H1 (cell line): ENCODE results near the gene GNG12. TPM values are rescaled to one million over a fixed set of nuclear protein-coding genes. Genes with fewer than 3 reads are reported as not detected.

ENCODE experiments used
- CTCF ChIA-PET: fragments of 300-600 bp; sonication (Branson Sonifier 250); formaldehyde crosslinking; loops from one replicate; lab custom pipeline; 2021; ENCODE audit not compliant: partially characterized antibody; lab: Charles Lee
- POLR2A ChIA-PET: fragments of 300-600 bp; sonication (Branson Sonifier 250); formaldehyde crosslinking; loops from one replicate; lab custom pipeline; 2021; ENCODE audit warnings: inconsistent platforms; ENCODE audit not compliant: partially characterized antibody; lab: Charles Lee
- DNase-seq, 2 experiments: peaks; one replicate each; pipeline versions ENCODE4 v3.0.0 to v3.0.0-alpha.2; 2010 to 2022; ENCODE audit warnings: low spot score in 2 of 2, low read depth in 1 of 2, mixed read lengths in 1 of 2
- FAIRE-seq: peaks from 2 replicates; lab custom pipeline; 2011; peaks lifted over from hg19 to GRCh38; lab: Jason Lieb, UNC
- H2AFZ ChIP-seq: 2 replicates; pipeline ENCODE4 v1.8.1; 2012; ENCODE audit warnings: low read length, inconsistent platforms
- H2AK5ac ChIP-seq: 2 replicates; pipeline ENCODE4 v1.6.1; 2013; ENCODE audit warnings: low read depth, low read length
- H2BK120ac ChIP-seq: replicated peaks from 2 replicates; pipeline ENCODE3; 2013; ENCODE audit warnings: low read depth, low read length, inconsistent platforms
- H2BK12ac ChIP-seq: 2 replicates; pipeline ENCODE4 v1.6.1; 2013; ENCODE audit warnings: low read depth, low read length
- H2BK15ac ChIP-seq: 2 replicates; pipeline ENCODE4 v1.6.1; 2013; ENCODE audit warnings: low read length
- H2BK20ac ChIP-seq: 2 replicates; pipeline ENCODE4 v1.6.1; 2013; ENCODE audit warnings: low read length
- H2BK5ac ChIP-seq: 2 replicates; pipeline ENCODE4 v1.6.1; 2013; ENCODE audit warnings: low read depth, low read length
- H3K14ac ChIP-seq: 2 replicates; pipeline ENCODE4 v1.6.1; 2013; ENCODE audit warnings: inconsistent platforms; ENCODE audit not compliant: insufficient read length
- H3K18ac ChIP-seq: 2 replicates; pipeline ENCODE4 v1.6.1; 2013; ENCODE audit warnings: low read length; ENCODE audit errors: extremely low read depth
- H3K23ac ChIP-seq: 2 replicates; pipeline ENCODE4 v1.6.1; 2013; ENCODE audit warnings: inconsistent platforms; ENCODE audit not compliant: insufficient read length
- H3K23me2 ChIP-seq: 2 replicates; pipeline ENCODE4 v1.6.1; 2013; ENCODE audit warnings: low read depth, low read length
- H3K27ac ChIP-seq: 2 replicates; pipeline ENCODE4 v1.6.1; 2011; ENCODE audit warnings: low read depth, low read length, inconsistent platforms
- H3K27me3 ChIP-seq, 4 experiments: replicated peaks in 1 of 4; 1 replicate in 1 of 4; 2 replicates in 3 of 4; pipeline versions ENCODE4 v1.6.1 to v1.8.1; 2011 to 2013; ENCODE audit warnings: low read length in 3 of 4, mild to moderate bottlenecking in 3 of 4, inconsistent platforms in 2 of 4, mixed read lengths in 2 of 4, moderate library complexity in 1 of 4; ENCODE audit not compliant: control insufficient read depth in 3 of 4, insufficient read depth in 3 of 4; ENCODE audit errors: extremely low read depth in 1 of 4
- H3K36me3 ChIP-seq, 4 experiments: 2 replicates each; pipeline versions ENCODE4 v1.6.1 to v1.8.1; 2011 to 2013; ENCODE audit warnings: mild to moderate bottlenecking in 4 of 4, low read length in 3 of 4, moderate library complexity in 2 of 4, control low read depth in 1 of 4, inconsistent platforms in 1 of 4; ENCODE audit not compliant: insufficient read depth in 4 of 4, control insufficient read depth in 2 of 4
- H3K4ac ChIP-seq: replicated peaks from 2 replicates; pipeline ENCODE3; 2013; ENCODE audit warnings: low read length, low read depth, mixed read lengths, inconsistent platforms; ENCODE audit not compliant: insufficient read length
- H3K4me1 ChIP-seq, 4 experiments: replicated peaks in 1 of 4; 1 replicate in 1 of 4; 2 replicates in 3 of 4; pipeline versions ENCODE4 v1.6.1 to v1.8.1; 2011 to 2013; ENCODE audit warnings: low read length in 3 of 4, inconsistent platforms in 2 of 4, mixed read lengths in 1 of 4; ENCODE audit not compliant: insufficient read depth in 4 of 4, control insufficient read depth in 3 of 4
- H3K4me2 ChIP-seq, 2 experiments: 2 replicates each; pipeline versions ENCODE4 v1.6.1 to v1.8.1; 2011 to 2013; ENCODE audit warnings: low read depth in 2 of 2, low read length in 2 of 2, control low read depth in 1 of 2, inconsistent platforms in 1 of 2, mild to moderate bottlenecking in 1 of 2; ENCODE audit not compliant: insufficient read depth in 1 of 2
- H3K4me3 ChIP-seq, 4 experiments: fragments of 200-600, 300-600 bp in 1 of 4; sonication (generic), shearing (Covaris generic), sonication (Bioruptor Twin) in 1 of 4; 2 replicates each; pipeline versions ENCODE4 v1.5.1 to v1.8.1; 2011 to 2016; ENCODE audit warnings: low read length in 4 of 4, low read depth in 3 of 4, control low read depth in 2 of 4, inconsistent platforms in 2 of 4, mild to moderate bottlenecking in 2 of 4, mixed read lengths in 1 of 4, moderate library complexity in 1 of 4; ENCODE audit not compliant: insufficient read depth in 2 of 4; ENCODE audit errors: extremely low read depth in 1 of 4
- H3K56ac ChIP-seq: replicated peaks from 2 replicates; pipeline ENCODE3; 2013; ENCODE audit warnings: low read depth, mild to moderate bottlenecking, mixed read lengths, low read length, inconsistent platforms; ENCODE audit not compliant: insufficient read length
- H3K79me1 ChIP-seq: 2 replicates; pipeline ENCODE4 v1.6.1; 2013; ENCODE audit warnings: low read depth, low read length, control low read depth
- H3K79me2 ChIP-seq, 2 experiments: 2 replicates each; pipeline versions ENCODE4 v1.6.1 to v1.8.1; 2012 to 2013; ENCODE audit warnings: low read length in 2 of 2, mild to moderate bottlenecking in 2 of 2, inconsistent platforms in 1 of 2; ENCODE audit not compliant: insufficient read depth in 2 of 2, control insufficient read depth in 1 of 2
- H3K9ac ChIP-seq, 4 experiments: replicated peaks in 1 of 4; 1 replicate in 1 of 4; 2 replicates in 3 of 4; pipeline versions ENCODE4 v1.6.1 to v1.8.1; 2011 to 2013; ENCODE audit warnings: low read depth in 3 of 4, low read length in 3 of 4, control low read depth in 2 of 4, mild to moderate bottlenecking in 2 of 4, moderate library complexity in 2 of 4, inconsistent platforms in 1 of 4; ENCODE audit errors: extremely low read depth in 1 of 4
- H3K9me3 ChIP-seq, 2 experiments: 2 replicates each; pipeline versions ENCODE4 v1.6.1 to v1.8.1; 2012 to 2013; ENCODE audit warnings: mild to moderate bottlenecking in 2 of 2, moderate library complexity in 2 of 2, control low read depth in 1 of 2, inconsistent platforms in 1 of 2, low read depth in 1 of 2, low read length in 1 of 2, mixed read lengths in 1 of 2; ENCODE audit not compliant: insufficient read depth in 2 of 2
- H4K20me1 ChIP-seq, 2 experiments: replicated peaks in 1 of 2; 2 replicates each; pipeline versions ENCODE3 to v1.8.1; 2011 to 2013; ENCODE audit warnings: inconsistent platforms in 2 of 2, low read length in 2 of 2, mild to moderate bottlenecking in 1 of 2; ENCODE audit not compliant: insufficient read depth in 2 of 2, control insufficient read depth in 1 of 2
- H4K5ac ChIP-seq: 2 replicates; pipeline ENCODE4 v1.6.1; 2013; ENCODE audit warnings: low read length, low read depth, mixed read lengths, inconsistent platforms; ENCODE audit not compliant: insufficient read length
- H4K8ac ChIP-seq: 2 replicates; pipeline ENCODE4 v1.8.0; 2013; ENCODE audit warnings: mild to moderate bottlenecking, moderate library complexity, low read length, inconsistent platforms; ENCODE audit not compliant: insufficient read depth; ENCODE audit errors: extremely low read depth
- H4K91ac ChIP-seq: replicated peaks from 2 replicates; pipeline ENCODE3; 2013; ENCODE audit warnings: low read length, mixed read lengths, inconsistent platforms; ENCODE audit not compliant: insufficient read length
- CBX5 ChIP-seq: fragments of 300-800, 300-1000 bp; sonication (generic); IDR thresholded peaks from 2 replicates; pipeline ENCODE4 v1.7.1; 2016; ENCODE audit warnings: antibody characterized with exemption, low read length, low read depth
- CEBPB ChIP-seq: IDR thresholded peaks from 2 replicates; pipeline ENCODE4 v1.6.1; 2012; ENCODE audit warnings: low read depth, low read length
- CTCF ChIP-seq, 3 experiments: IDR thresholded peaks; 1 replicate in 2 of 3; 2 replicates in 1 of 3; pipeline versions ENCODE4 v1.5.1 to v1.6.1; 2011; ENCODE audit warnings: low read length in 3 of 3, mild to moderate bottlenecking in 3 of 3, inconsistent platforms in 2 of 3, low read depth in 1 of 3, moderate library complexity in 1 of 3; ENCODE audit not compliant: insufficient read depth in 1 of 3; ENCODE audit errors: control extremely low read depth in 1 of 3
- GABPA ChIP-seq: IDR thresholded peaks from 2 replicates; pipeline ENCODE4 v1.6.1; 2011; ENCODE audit warnings: mild to moderate bottlenecking, low read length, moderate library complexity, borderline replicate concordance; ENCODE audit not compliant: insufficient read depth
- MAX ChIP-seq: IDR thresholded peaks from 2 replicates; pipeline ENCODE4 v1.6.1; 2012; ENCODE audit warnings: inconsistent platforms
- NRF1 ChIP-seq: IDR thresholded peaks from 2 replicates; pipeline ENCODE4 v1.6.1; 2011; ENCODE audit warnings: mild to moderate bottlenecking, low read depth, low read length, improper control_type of control experiment
- RBBP5 ChIP-seq: IDR thresholded peaks from 2 replicates; pipeline ENCODE4 v1.7.1; 2012; ENCODE audit warnings: low read depth, mild to moderate bottlenecking, inconsistent platforms, low read length, moderate library complexity, borderline replicate concordance
- SIN3A ChIP-seq, 2 experiments: IDR thresholded peaks in 1 of 2; conservative IDR thresholded peaks in 1 of 2; 2 replicates each; pipeline ENCODE4 v1.6.1; 2011 to 2012; ENCODE audit warnings: low read length in 2 of 2, improper control_type of control experiment in 1 of 2, low read depth in 1 of 2, mild to moderate bottlenecking in 1 of 2
- SIX5 ChIP-seq: IDR thresholded peaks from 2 replicates; pipeline ENCODE4 v1.6.1; 2011; ENCODE audit warnings: mild to moderate bottlenecking, low read depth, low read length
- WGBS, 2 experiments: shearing (Covaris generic) in 1 of 2; methylation state at CpG; one replicate each; pipeline versions ENCODE4 v1.1.6 to v1.1.7; 2013 to 2015; ENCODE audit warnings: low lambda C conversion rate in 2 of 2, mixed read lengths in 2 of 2, inconsistent platforms in 1 of 2, low coverage in 1 of 2, missing lambda C conversion rate in 1 of 2; ENCODE audit not compliant: insufficient replicate concordance in 2 of 2, insufficient coverage in 1 of 2, insufficient read length in 1 of 2; ENCODE audit errors: extremely low coverage in 1 of 2, missing lambda C conversion rate in 1 of 2; 5-methylcytosine and 5-hydroxymethylcytosine counted together
- polyA plus RNA-seq, 7 experiments: library from polyadenylated mRNA; depleted of rRNA in 3 of 7; stranded (reverse) in 5 of 7; unstranded in 2 of 7; fragments of >200 nt in 5 of 7; fragments of 200-250 nt in 2 of 7; gene quantifications; 1 replicate in 5 of 7; 2 replicates in 1 of 7; 4 replicates in 1 of 7; pipeline versions ENCODE4 v1.2.1 to v1.2.3, GENCODE V29; 2011 to 2013; ENCODE audit warnings: missing spikeins in 2 of 7, mixed read lengths in 2 of 7
- total RNA-seq: library from RNA; stranded (reverse); fragmentation: NEBNext Ultra II Directional; extraction: Animal tissue kit (Norgen Biotek cat#: 25700); gene quantifications from 2 replicates; pipeline ENCODE4 v1.2.1, GENCODE V29; 2021

The GNG12 gene
- total and polyA plus RNA-seq, 2 of the 8 experiments (the other 6 are each of a cell fraction or from before 2014, with no cell fraction given) = 11.4 to 35.8 TPM

GRCh38 chr1:67696708-67697107 lies 136.6 kb downstream of the GNG12 start:
- H3K27ac ChIP-seq = no peak overlapping the region
- no peak overlapping the region for H2BK120ac ChIP-seq
- WGBS, 2 experiments = 96% methylated on average over 3 of the region's 3 CpGs; no CpG with 5 or more reads in 1 of the 2 experiments
- no peak overlapping the region for H2BK12ac ChIP-seq
- no peak overlapping the region for H3K9ac ChIP-seq
- no peak overlapping the region for H3K56ac ChIP-seq
- CTCF ChIA-PET = interaction anchor here (1.3 to 1.7 kb wide), 3 partner anchors 9 to 64 kb away, joined by 3 to 8 read pairs (median 5); no protein-coding TSS in a partner anchor
- POLR2A ChIA-PET = interaction anchor here (5.4 kb wide), 1 partner anchor 11 kb away, joined by 24 read pairs; the partner anchor contains the start of gene GADD45A
- H3K23ac ChIP-seq = no peak overlapping the region
- no peak overlapping the region for H3K4me2 ChIP-seq
- no peaks in the 10 kb centered on the region for H4K20me1 ChIP-seq
- no peak for TF ChIP-seq GABPA
- no peak for TF ChIP-seq MAX
- TF ChIP-seq RBBP5 = no peak
- no peak for TF ChIP-seq CEBPB
- no peak for TF ChIP-seq SIX5
- no peak for TF ChIP-seq CBX5
- no peak for TF ChIP-seq NRF1
- TF ChIP-seq SIN3A (conservative IDR thresholded peaks at IDR 0.05 in 1 of 2, IDR thresholded peaks at IDR 0.05 in 1 of 2; ENCODE audit: low read depth in 1 of 2, low read length in 2 of 2) = no peak
- no peak for TF ChIP-seq CTCF (IDR thresholded peaks at IDR 0.05; ENCODE audit: control extremely low read depth in 1 of 3, insufficient read depth in 1 of 3, low read depth in 1 of 3, low read length in 3 of 3)
- TF ChIP-seq, all 59 proteins: peak for 0
- no peak overlapping the region for H3K4me3 ChIP-seq
- H4K5ac ChIP-seq = no peak overlapping the region
- H3K36me3 ChIP-seq = no peaks in the 10 kb centered on the region
- H3K79me2 ChIP-seq = no peaks in the 10 kb centered on the region
- no peaks in the 10 kb centered on the region for H3K9me3 ChIP-seq
- no peak overlapping the region for H3K4ac ChIP-seq
- H3K18ac ChIP-seq = no peak overlapping the region
- H4K91ac ChIP-seq = no peak overlapping the region
- H2AFZ ChIP-seq = no peak overlapping the region
- no peak for FAIRE-seq
- H3K4me1 ChIP-seq = peaks cover 0 to 3% (median 0%) of the 10 kb centered on the region in 4 experiments; a peak in 2 of 7 replicates
- no peak overlapping the region for H3K14ac ChIP-seq
- H3K79me1 ChIP-seq = no peaks in the 10 kb centered on the region
- H3K23me2 ChIP-seq = no peaks in the 10 kb centered on the region
- no peak for DNase-seq
- no peak overlapping the region for H2BK20ac ChIP-seq
- no peak overlapping the region for H2BK5ac ChIP-seq
- H2AK5ac ChIP-seq = no peak overlapping the region
- no peak overlapping the region for H2BK15ac ChIP-seq
- H3K27me3 ChIP-seq = no peaks in the 10 kb centered on the region
- no peak overlapping the region for H4K8ac ChIP-seq
